Body of pancreas (tissue), 4 donors: ENCODE results near the gene UBE3B.

Experiments
- CTCF ChIP-seq, 7 experiments: fragments of 450-650 bp in 4 of 7; fragments of 200-600 bp in 3 of 7; sonication (generic) in 3 of 7; IDR thresholded peaks; one replicate each; pipeline ENCODE4 v1.5.1; 2016 to 2019; ENCODE audit warnings: antibody characterized with exemption in 7 of 7
- POLR2A ChIP-seq, 3 donors: fragments of 450-650 bp; IDR thresholded peaks; one replicate each; pipeline ENCODE4 v1.6.1; 2016; ENCODE audit warnings: antibody characterized with exemption in 3 of 3, mild to moderate bottlenecking in 2 of 3

DNA sequence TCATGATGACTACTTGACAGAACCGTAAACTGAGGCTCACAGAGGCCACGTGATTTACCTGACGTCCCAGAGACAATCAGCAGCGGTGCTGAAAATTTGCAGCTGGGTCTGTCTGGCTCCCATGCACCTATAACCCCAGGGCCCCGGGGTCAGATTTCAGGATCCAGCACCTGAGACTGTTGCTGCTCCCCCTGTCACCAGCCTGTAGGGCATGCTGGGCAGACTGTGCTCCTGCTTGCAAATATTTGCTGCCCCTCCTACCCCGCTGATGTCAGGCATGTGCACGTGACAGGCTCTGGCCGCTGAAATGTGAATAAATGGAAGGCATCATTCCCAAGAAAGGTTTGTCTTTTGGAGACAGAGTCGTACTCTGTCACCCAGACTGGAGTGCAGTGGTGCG, 89.9 kb downstream of the UBE3B start:
- TF ChIP-seq POLR2A (IDR thresholded peaks at IDR 0.05) (no peak), CTCF (IDR thresholded peaks at IDR 0.05) (no peak)
